Measurements from ENCODE around the gene REC114.

DNA sequence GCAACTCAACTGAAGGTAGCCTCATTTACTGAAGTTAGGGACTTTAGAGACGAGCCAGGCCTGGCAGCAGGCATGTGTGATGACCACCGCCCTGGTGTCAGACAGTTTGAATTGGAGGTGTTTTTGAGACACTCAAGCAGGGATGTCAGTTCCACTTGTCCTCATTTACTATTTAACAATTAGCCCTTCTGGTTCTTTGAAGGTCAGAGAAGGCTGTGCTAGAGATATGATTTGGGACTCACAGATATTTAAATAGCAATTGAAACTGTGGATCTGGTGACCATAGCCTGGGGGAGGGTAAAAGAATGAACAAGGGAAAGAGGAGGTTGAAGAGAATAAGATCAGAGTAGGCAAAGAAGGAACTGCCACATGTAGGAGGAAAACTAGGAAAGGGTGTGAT is 74.6 kb downstream of the REC114 start:
- TF ChIP-seq, protein P1, sequence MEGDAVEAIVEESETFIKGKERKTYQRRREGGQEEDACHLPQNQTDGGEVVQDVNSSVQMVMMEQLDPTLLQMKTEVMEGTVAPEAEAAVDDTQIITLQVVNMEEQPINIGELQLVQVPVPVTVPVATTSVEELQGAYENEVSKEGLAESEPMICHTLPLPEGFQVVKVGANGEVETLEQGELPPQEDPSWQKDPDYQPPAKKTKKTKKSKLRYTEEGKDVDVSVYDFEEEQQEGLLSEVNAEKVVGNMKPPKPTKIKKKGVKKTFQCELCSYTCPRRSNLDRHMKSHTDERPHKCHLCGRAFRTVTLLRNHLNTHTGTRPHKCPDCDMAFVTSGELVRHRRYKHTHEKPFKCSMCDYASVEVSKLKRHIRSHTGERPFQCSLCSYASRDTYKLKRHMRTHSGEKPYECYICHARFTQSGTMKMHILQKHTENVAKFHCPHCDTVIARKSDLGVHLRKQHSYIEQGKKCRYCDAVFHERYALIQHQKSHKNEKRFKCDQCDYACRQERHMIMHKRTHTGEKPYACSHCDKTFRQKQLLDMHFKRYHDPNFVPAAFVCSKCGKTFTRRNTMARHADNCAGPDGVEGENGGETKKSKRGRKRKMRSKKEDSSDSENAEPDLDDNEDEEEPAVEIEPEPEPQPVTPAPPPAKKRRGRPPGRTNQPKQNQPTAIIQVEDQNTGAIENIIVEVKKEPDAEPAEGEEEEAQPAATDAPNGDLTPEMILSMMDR (conservative IDR thresholded peaks at IDR 0.05 in 1 of 2, IDR thresholded peaks at IDR 0.05 in 1 of 2; ENCODE audit: extremely low read depth in 1 of 2, insufficient read depth in 1 of 2, low read depth in 1 of 2, low read length in 2 of 2), result no peak
- TF ChIP-seq EZH2 (IDR thresholded peaks at IDR 0.05; ENCODE audit: borderline replicate concordance, low read length), result no peak
